ENCODE measurements around the gene PLBD2. TPM values are rescaled to one million over a fixed set of nuclear protein-coding genes. Genes with fewer than 3 reads are reported as not detected.

PLBD2 gene
- total RNA-seq, 1 donor from 2014 or later = 102 TPM

GRCh38 chr12:113325916-113326315, 32.5 kb upstream of the PLBD2 start:
- H3K36me3 Mint-ChIP-seq (ENCODE audit: low read depth) = peaks cover 6% of the 10 kb centered on the region
- DNase-seq (ENCODE audit: low spot score) = no peak
- no peak overlapping the region for H3K4me3 Mint-ChIP-seq (ENCODE audit: unreplicated experiment)
- no peaks in the 10 kb centered on the region for H3K27me3 Mint-ChIP-seq (ENCODE audit: low read depth)
- peaks cover 18% of the 10 kb centered on the region for H3K4me1 Mint-ChIP-seq (ENCODE audit: low read depth)
- peaks cover 5% of the 10 kb centered on the region for H3K9me3 Mint-ChIP-seq (ENCODE audit: low read depth)
- no peak for TF ChIP-seq CTCF (IDR thresholded peaks at IDR 0.05)
- peak overlapping the region; percentile 82 for H3K27ac Mint-ChIP-seq (ENCODE audit: unreplicated experiment)

GRCh38 chr12:113326775-113327395, 31.5 kb upstream of the PLBD2 start:
- TF ChIP-seq CTCF (IDR thresholded peaks at IDR 0.05) = peak; percentile 53
- peaks cover 5% of the 10 kb centered on the region for H3K9me3 Mint-ChIP-seq (ENCODE audit: low read depth)
- no peak for DNase-seq (ENCODE audit: low spot score)
- peaks cover 18% of the 10 kb centered on the region for H3K4me1 Mint-ChIP-seq (ENCODE audit: low read depth)
- H3K27ac Mint-ChIP-seq (ENCODE audit: unreplicated experiment) = peak overlapping the region; percentile 70
- H3K4me3 Mint-ChIP-seq (ENCODE audit: unreplicated experiment) = no peak overlapping the region
- H3K27me3 Mint-ChIP-seq (ENCODE audit: low read depth) = no peaks in the 10 kb centered on the region
- peaks cover 9% of the 10 kb centered on the region for H3K36me3 Mint-ChIP-seq (ENCODE audit: low read depth)

- H3K36me3 Mint-ChIP-seq (ENCODE audit: low read depth) = peaks cover 14% of the 10 kb centered on the region
- TF ChIP-seq CTCF (IDR thresholded peaks at IDR 0.05) = no peak
- H3K4me3 Mint-ChIP-seq (ENCODE audit: unreplicated experiment) = no peak overlapping the region
- H3K9me3 Mint-ChIP-seq (ENCODE audit: low read depth) = no peaks in the 10 kb centered on the region
- H3K27me3 Mint-ChIP-seq (ENCODE audit: low read depth) = no peaks in the 10 kb centered on the region
- no peak overlapping the region for H3K27ac Mint-ChIP-seq (ENCODE audit: unreplicated experiment)
- DNase-seq (ENCODE audit: low spot score) = no peak
- peaks cover 21% of the 10 kb centered on the region for H3K4me1 Mint-ChIP-seq (ENCODE audit: low read depth)
Measured at GRCh38 chr12:113328368-113328889, 30.0 kb upstream of the PLBD2 start.

- Mint-ChIP-seq H3K4me3 (ENCODE audit: unreplicated experiment) (no peak overlapping the region), H3K27ac (ENCODE audit: unreplicated experiment) (no peak overlapping the region), H3K9me3 (ENCODE audit: low read depth) (no peaks in the 10 kb centered on the region), H3K36me3 (ENCODE audit: low read depth) (peaks cover 14% of the 10 kb centered on the region), H3K4me1 (ENCODE audit: low read depth) (peaks cover 27% of the 10 kb centered on the region), H3K27me3 (ENCODE audit: low read depth) (no peaks in the 10 kb centered on the region)
- TF ChIP-seq CTCF (IDR thresholded peaks at IDR 0.05) = no peak
- DNase-seq (ENCODE audit: low spot score) = no peak
Measured at GRCh38 chr12:113329022-113329790, 29.2 kb upstream of the PLBD2 start.

GRCh38 chr12:113329791-113330417, 28.5 kb upstream of the PLBD2 start:
- Mint-ChIP-seq H3K4me1 (ENCODE audit: low read depth) (peaks cover 32% of the 10 kb centered on the region), H3K27ac (ENCODE audit: unreplicated experiment) (no peak overlapping the region), H3K36me3 (ENCODE audit: low read depth) (peaks cover 14% of the 10 kb centered on the region), H3K9me3 (ENCODE audit: low read depth) (no peaks in the 10 kb centered on the region), H3K27me3 (ENCODE audit: low read depth) (no peaks in the 10 kb centered on the region), H3K4me3 (ENCODE audit: unreplicated experiment) (no peak overlapping the region)
- TF ChIP-seq CTCF (IDR thresholded peaks at IDR 0.05) = no peak
- no peak for DNase-seq (ENCODE audit: low spot score)

All from chondrocyte (in vitro differentiated cells).